Inflammatory macrophage treated with lipopolysaccharide for 1 hour (primary cell): ENCODE results near the gene RPS6KA3.
"Not testable (repeated sequence)": the region's sequence is repeated elsewhere in the genome, so short reads cannot be mapped to it uniquely, and the experiment has no call there.

Experiments used
- DNase-seq, 2 donors: peaks; one replicate each; pipeline ENCODE4 v3.0.0-alpha.2; 2020 to 2022

RPS6KA3 gene

GRCh38 chrX:20141281-20142220 lies 125.2 kb downstream of the RPS6KA3 start, which contains the start of gene EIF1AX:
TSS of gene EIF1AX (minus strand) at chrX:20141838. CDS start at chrX:20141640, 198 bp downstream.
- peak; percentile 94 for DNase-seq

DNA sequence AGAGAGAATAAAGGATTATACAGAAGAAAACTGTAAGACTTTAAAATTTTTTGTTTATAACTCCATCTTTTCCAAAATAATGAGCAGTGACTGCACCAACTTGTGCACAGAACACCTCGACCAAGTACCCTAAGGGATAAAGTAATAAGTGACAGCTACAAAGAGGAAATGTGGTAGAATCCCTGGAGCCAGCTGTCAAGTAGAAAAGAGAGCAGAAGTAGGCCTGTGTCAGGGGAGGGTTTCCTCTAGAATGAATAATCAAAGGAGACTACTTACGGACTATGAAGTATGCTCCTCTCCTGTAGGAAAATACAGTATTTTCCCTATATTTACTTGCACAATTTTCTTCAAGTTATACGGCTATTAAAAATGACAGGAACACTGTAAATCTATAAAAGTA lies 126.3 kb downstream of the RPS6KA3 start:
- peak in 1 of 2 donors; percentile 7 for DNase-seq

GRCh38 chrX:20139966-20140365 lies 126.7 kb downstream of the RPS6KA3 start:
- DNase-seq, result peak in 1 of 2 donors; percentile 10

DNA sequence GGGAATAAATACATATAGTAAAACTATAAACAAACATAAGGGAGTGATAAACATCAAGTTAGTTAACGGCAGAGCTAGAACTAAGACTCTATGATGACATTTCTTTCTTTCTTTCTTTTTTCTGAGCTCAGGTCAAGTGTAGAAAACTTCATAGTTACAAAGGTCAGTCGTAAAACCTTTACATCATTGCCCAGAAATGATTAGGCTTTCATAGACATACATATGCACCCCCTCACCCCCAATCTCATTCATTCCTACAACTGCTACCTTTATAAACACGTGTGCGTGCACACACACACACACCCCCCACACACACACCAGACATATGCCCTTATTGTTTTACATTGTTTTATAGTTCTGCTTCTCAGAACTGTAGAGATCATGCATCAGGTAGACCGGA lies 130.8 kb downstream of the RPS6KA3 start:
- no peak for DNase-seq

DNA sequence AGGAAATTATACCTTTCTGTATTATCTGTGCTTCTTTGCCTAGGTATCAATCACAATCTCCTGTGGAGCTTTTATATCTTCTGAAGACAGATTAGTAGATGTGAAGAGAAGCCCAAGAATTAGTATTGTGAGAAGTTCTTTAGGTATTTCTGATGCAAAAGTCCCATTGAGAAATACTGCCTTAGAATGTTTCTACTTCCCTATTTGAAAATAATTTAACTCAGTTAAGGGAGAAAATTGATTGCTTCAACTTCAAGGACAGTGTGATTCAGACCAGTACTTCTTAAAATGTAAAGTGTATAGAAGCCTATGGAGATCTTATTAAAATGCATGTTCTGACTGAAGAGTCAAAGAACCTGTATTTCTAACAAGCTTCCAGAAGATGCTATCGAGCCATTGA lies 134.0 kb downstream of the RPS6KA3 start:
- peak; percentile 59 to 66 for DNase-seq

- no peak for DNase-seq
These were observed 136.4 kb downstream of the RPS6KA3 start for GRCh38 chrX:20130357-20130756.

DNA sequence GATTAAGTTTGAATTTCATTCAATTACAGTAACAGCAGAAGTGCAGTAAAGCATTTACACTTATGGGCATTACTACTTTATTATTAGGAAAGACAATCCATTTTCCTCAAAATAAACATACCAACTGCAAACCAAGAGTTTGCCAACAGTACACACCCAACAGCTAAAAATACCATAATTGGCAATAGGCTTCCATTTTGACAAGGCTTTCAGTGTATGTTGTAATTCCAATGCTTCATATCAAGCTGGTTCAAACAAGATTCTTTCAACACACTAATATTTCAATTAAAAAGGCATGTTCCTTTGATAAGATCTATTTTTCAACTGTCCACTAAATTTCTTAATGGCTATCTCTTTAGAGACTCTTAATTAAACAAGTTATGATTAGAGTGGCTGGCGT lies 137.2 kb downstream of the RPS6KA3 start:
- no peak for DNase-seq

GRCh38 chrX:20128670-20129069 lies 138.0 kb downstream of the RPS6KA3 start:
- no peak for DNase-seq

DNA sequence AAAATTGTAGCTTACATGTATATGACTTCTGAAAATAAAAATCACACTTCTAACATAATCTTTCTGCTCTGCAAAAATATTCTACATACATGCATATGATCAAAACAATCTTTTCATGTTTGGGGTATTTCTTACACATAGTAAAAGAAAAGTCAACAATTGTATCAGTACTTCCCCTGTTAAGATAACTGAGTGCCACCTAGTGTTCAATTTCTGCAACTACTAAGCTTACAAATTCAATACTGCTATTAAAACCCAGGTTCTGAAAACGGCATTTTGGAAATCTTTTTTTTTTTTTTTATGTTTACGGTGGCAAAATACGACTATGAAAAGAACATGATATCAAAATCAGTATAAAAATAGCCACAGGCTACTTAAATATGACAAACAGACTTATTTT lies 139.3 kb downstream of the RPS6KA3 start:
- not testable (repeated sequence) for DNase-seq

DNA sequence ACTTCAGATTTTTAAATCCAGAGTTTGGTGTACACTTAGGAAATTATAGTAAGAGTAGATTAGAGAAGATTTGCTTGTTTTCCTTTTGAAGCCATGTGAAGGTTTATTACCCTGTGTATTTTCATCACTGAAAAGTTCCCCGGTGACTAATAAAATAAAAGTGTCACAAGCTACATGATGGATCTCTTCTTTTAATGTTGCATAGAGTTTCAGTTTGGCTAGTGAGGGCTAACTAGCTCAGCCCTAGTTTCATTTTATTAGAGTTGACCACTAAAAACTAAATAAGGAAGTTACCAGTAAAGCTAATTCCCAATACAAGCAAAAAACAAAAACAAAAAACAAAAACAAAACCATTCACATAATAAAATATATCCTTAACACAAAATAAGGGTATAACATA lies 139.9 kb downstream of the RPS6KA3 start:
- DNase-seq, result not testable (repeated sequence)

DNA sequence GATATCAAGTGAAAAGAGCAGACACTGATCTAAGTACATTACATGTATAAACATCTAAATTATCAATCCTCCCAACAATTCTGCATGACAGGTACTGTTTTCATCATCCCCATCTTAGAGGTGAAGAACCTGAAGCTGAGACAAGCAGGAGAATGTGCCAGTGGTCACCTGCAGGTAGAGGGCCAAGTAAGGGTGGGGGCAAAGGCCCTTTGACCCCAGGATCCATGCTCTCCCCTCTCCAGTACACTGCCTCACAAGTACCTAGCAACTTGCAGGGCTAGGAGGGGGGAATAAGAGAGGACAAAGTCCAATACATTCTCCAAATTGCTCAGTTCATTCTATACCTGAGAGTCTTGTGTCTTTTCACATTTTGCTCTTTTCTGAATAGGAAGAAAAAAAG lies 141.7 kb downstream of the RPS6KA3 start:
- no peak for DNase-seq

GRCh38 chrX:20118065-20118824 lies 148.5 kb downstream of the RPS6KA3 start:
- no peak for DNase-seq

GRCh38 chrX:20116577-20117240 lies 150.0 kb downstream of the RPS6KA3 start, which contains the start of gene MAP7D2:
TSS of gene MAP7D2 (minus strand) at chrX:20116907. CDS start at chrX:20116879, 28 bp downstream.
- no peak for DNase-seq

GRCh38 chrX:20116087-20116576 lies 150.6 kb downstream of the RPS6KA3 start:
- no peak for DNase-seq

DNA sequence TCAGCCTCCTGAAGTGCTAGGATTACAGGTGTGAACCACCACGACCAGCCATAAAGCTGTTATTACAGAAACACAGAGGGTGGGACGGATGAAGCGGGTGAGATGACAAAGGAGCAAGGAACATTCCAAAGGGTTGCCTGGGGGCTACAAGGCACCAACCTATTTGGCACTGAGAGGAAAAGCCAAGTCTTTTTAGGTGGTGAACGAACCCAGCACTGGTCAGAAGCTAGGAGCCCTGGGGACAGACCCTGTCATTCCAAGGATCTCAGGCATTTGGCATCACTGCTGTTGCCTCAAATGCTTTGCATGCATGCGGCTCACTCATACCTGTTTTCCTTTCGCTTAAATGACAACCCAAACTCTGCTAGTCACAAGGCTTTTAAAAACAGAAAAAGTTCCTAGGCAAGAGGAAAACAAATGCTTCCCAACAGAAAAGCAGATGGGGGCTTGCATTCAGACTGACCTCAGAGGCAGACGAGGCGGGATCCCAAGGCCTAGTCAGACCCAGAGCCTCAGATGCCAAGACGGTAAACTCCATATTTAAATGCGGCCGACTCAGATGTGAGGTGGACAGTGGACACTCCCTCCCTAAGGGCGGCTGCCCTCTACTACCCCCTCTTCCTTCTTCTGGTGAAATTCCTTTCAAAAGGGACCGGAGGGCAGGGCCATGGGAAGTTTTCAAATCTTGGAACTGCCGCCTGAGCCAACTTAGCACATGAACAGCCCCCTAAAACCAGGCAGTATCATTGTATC lies 154.5 kb downstream of the RPS6KA3 start:
- DNase-seq, result no peak

GRCh38 chrX:20111271-20111670 lies 155.4 kb downstream of the RPS6KA3 start:
- no peak for DNase-seq

DNA sequence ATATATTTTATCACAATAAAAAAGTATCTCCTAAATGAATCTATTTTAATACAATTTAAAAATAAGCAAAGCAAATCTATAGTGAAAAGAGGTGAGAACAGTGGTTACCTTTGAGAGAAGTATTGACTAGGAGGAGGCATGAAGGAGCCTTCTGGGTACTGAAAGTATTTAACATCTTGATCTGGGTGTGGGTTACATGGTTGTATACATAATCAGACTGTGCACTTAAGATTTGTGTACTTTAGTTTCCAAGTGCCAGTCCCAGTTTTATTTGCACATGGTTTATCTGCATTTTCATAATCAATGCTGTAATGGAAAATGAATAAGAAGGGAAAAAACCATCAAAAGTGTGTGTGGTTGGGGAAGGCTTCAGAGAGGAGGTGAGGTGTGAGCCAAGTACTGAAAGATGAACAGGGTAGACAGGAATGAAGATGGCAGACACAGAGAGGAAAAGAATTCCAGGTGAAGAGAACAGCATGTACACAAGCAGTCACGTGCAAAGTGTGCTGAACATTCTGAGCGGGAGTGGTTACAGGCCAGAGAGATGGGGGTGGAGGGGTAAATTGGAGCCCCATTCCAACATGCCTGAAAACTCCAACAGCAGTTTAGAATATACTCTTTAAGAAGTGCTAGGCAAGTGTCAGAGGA lies 164.7 kb downstream of the RPS6KA3 start:
- no peak for DNase-seq
